ENCODE results near the gene VGLL4.

GRCh38 chr3:11521167-11521566 is 122.5 kb downstream of the VGLL4 start:
- TF ChIP-seq CTCF (IDR thresholded peaks at IDR 0.05) (no peak), REST (IDR thresholded peaks at IDR 0.05; ENCODE audit: insufficient read depth in 1 of 2, low read depth in 2 of 2, low read length in 1 of 2) (no peak), POLR2AphosphoS5 (IDR thresholded peaks at IDR 0.05; ENCODE audit: low read depth, low read length) (no peak)
